Osteocyte (in vitro differentiated cells): ENCODE data around the gene NFE2L3. TPM values are rescaled to one million over a fixed set of nuclear protein-coding genes. Genes with fewer than 3 reads are reported as not detected.

Experiments used
- DNase-seq: peaks from one replicate; pipeline ENCODE4 v3.0.0; 2021; ENCODE audit warnings: mixed read lengths; ENCODE audit not compliant: unreplicated experiment; ENCODE audit errors: extremely low spot score
- H3K27ac Mint-ChIP-seq: one replicate; pipeline ENCODE4 v1.8.0; 2021; ENCODE audit warnings: mild to moderate bottlenecking, mixed read lengths; ENCODE audit not compliant: unreplicated experiment
- H3K27me3 Mint-ChIP-seq: one replicate; pipeline ENCODE4 v1.8.0; 2021; ENCODE audit warnings: mixed read lengths; ENCODE audit not compliant: unreplicated experiment
- H3K36me3 Mint-ChIP-seq: one replicate; pipeline ENCODE4 v1.8.0; 2021; ENCODE audit warnings: mixed read lengths; ENCODE audit not compliant: unreplicated experiment
- H3K4me1 Mint-ChIP-seq: one replicate; pipeline ENCODE4 v1.8.0; 2021; ENCODE audit warnings: mixed read lengths; ENCODE audit not compliant: unreplicated experiment
- H3K4me3 Mint-ChIP-seq: one replicate; pipeline ENCODE4 v1.8.0; 2021; ENCODE audit warnings: mild to moderate bottlenecking, moderate library complexity, mixed read lengths; ENCODE audit not compliant: unreplicated experiment
- H3K9me3 Mint-ChIP-seq: one replicate; pipeline ENCODE4 v1.8.0; 2021; ENCODE audit warnings: mixed read lengths; ENCODE audit not compliant: unreplicated experiment
- CTCF ChIP-seq: fragments of 200-600 bp; sonication (generic); IDR thresholded peaks from 2 replicates; pipeline ENCODE4 v1.5.0; 2021; ENCODE audit warnings: antibody characterized with exemption, mild to moderate bottlenecking, moderate library complexity
- total RNA-seq: library from RNA; stranded (reverse); gene quantifications from 2 replicates; pipeline ENCODE4 v1.2.1, GENCODE V29; 2021

The NFE2L3 gene
- total RNA-seq, 1 donor from 2014 or later, result 0.78 TPM

- H3K9me3 Mint-ChIP-seq, result no peaks in the 10 kb centered on the region
- H3K4me1 Mint-ChIP-seq, result no peaks in the 10 kb centered on the region
- no peak for DNase-seq
- H3K27me3 Mint-ChIP-seq, result no peaks in the 10 kb centered on the region
- H3K4me3 Mint-ChIP-seq, result no peak overlapping the region
- TF ChIP-seq CTCF, result no peak
- no peaks in the 10 kb centered on the region for H3K36me3 Mint-ChIP-seq
- H3K27ac Mint-ChIP-seq, result no peak overlapping the region
Observed at GRCh38 chr7:26165950-26166683, 14.1 kb downstream of the NFE2L3 start.

- Mint-ChIP-seq H3K4me1 (no peaks in the 10 kb centered on the region), H3K36me3 (no peaks in the 10 kb centered on the region), H3K27me3 (no peaks in the 10 kb centered on the region), H3K4me3 (no peak overlapping the region), H3K9me3 (peaks cover 3% of the 10 kb centered on the region), H3K27ac (no peak overlapping the region)
- TF ChIP-seq CTCF, result no peak
- DNase-seq, result no peak
Observed at GRCh38 chr7:26166684-26167266, 14.8 kb downstream of the NFE2L3 start.

DNA sequence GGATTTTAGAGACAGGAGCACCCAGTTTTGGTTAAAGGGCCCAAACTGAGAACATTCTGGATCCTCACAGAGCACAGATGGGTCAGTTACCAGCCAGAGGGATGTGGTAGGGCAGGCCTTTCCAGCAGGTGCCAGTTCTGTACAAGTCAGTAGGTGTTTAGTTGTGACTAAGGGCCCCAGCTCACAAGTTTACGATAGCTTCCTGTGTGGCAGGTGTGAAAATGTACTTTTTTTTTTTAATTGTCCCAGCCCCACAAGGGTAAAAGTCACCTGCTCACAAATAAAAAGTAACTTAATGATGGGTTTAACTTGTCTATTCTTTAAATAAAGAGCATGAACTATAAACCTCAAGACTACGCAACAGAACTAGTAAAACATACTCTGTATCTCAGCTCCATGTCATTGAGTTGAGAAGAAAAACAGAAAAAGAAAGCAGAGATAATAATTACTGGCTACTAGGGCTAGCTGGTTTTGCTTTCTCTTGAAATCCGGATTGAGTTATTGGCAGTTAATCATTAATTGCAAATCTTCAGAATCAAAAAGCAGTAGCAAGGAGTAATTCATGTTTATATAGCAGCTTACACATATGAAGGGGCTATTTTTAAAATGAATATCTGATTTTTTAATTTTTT is 15.4 kb downstream of the NFE2L3 start:
- Mint-ChIP-seq H3K4me3 (no peak overlapping the region), H3K36me3 (no peaks in the 10 kb centered on the region), H3K27ac (no peak overlapping the region), H3K27me3 (no peaks in the 10 kb centered on the region), H3K4me1 (no peaks in the 10 kb centered on the region), H3K9me3 (peaks cover 3% of the 10 kb centered on the region)
- TF ChIP-seq CTCF, result no peak
- DNase-seq, result no peak

DNA sequence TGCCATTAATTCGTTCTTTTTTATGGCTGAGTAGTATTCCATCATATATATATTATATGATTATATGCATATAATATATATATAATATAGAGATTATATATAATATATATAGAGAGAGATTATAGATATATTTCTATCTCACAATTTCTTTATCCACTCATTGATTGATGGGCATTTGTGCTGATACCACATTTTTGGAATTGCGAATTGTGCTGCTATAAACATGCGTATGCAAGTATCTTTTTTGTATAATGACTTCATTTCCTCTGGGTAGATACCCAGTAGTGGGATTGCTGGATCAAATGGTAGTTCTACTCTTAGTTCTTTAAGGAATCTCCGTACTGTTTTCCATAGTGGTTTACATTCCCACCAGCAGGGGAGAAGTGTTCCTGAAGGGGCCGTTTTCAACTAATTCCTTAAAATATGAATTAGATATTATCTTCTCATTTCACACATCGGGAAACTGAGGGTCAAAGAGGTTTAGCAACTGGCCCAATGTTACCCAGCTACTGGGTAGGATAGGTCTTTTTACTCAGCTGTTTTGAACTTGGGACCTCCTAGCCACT is 16.5 kb downstream of the NFE2L3 start:
- Mint-ChIP-seq H3K36me3 (no peaks in the 10 kb centered on the region), H3K27ac (no peak overlapping the region), H3K27me3 (peaks cover under 1% of the 10 kb centered on the region), H3K9me3 (peaks cover 3% of the 10 kb centered on the region), H3K4me1 (no peaks in the 10 kb centered on the region), H3K4me3 (no peak overlapping the region)
- no peak for DNase-seq
- TF ChIP-seq CTCF, result no peak

- peaks cover 8% of the 10 kb centered on the region for H3K27me3 Mint-ChIP-seq
Observed at GRCh38 chr7:26169271-26169670, 17.3 kb downstream of the NFE2L3 start.

More at GRCh38 chr7:26169271-26169670, 17.3 kb downstream of the NFE2L3 start:
- Mint-ChIP-seq H3K27ac (no peak overlapping the region), H3K36me3 (no peaks in the 10 kb centered on the region), H3K4me1 (no peaks in the 10 kb centered on the region), H3K4me3 (no peak overlapping the region), H3K9me3 (peaks cover 3% of the 10 kb centered on the region)
- no peak for TF ChIP-seq CTCF
- DNase-seq, result no peak
